Breast epithelium (tissue), 3 donors: ENCODE data around the gene NME7.

Source experiments
- POLR2A ChIP-seq: fragments of 450-650 bp; IDR thresholded peaks from one replicate; pipeline ENCODE4 v1.6.1; 2016; ENCODE audit warnings: antibody characterized with exemption, mild to moderate bottlenecking, moderate library complexity
- POLR2AphosphoS5 ChIP-seq, 3 donors: sonication (generic); formaldehyde crosslinking; IDR thresholded peaks; one replicate each; pipeline ENCODE4 v1.6.1; 2017; ENCODE audit warnings: antibody characterized with exemption in 3 of 3
- TF ChIP-seq, protein P1 (sequence below), 3 donors: fragments of 450-650 bp; IDR thresholded peaks; one replicate each; pipeline ENCODE4 v1.5.1; 2016 to 2017; ENCODE audit warnings: antibody characterized with exemption in 3 of 3, mild to moderate bottlenecking in 3 of 3, moderate library complexity in 3 of 3

DNA sequence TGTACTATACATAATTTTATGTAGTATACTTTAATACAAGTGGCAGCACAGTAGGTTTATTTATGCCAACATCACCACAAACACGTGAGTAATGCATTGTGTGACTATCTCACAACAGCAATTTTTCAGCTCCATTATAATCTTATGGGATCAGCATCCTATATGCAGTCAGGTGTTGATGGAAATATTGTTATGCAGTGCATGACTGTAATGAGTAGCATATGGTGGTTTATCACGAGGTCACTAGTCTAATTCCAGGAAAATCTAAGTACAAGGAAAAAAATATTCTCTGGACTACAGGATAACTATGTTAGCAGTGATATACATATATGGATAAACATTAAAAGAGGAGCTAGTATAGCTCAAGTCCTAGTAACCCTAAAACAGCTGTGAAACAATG is 192.1 kb downstream of the NME7 start:
- TF ChIP-seq POLR2A, result no peak
- TF ChIP-seq, protein P1, sequence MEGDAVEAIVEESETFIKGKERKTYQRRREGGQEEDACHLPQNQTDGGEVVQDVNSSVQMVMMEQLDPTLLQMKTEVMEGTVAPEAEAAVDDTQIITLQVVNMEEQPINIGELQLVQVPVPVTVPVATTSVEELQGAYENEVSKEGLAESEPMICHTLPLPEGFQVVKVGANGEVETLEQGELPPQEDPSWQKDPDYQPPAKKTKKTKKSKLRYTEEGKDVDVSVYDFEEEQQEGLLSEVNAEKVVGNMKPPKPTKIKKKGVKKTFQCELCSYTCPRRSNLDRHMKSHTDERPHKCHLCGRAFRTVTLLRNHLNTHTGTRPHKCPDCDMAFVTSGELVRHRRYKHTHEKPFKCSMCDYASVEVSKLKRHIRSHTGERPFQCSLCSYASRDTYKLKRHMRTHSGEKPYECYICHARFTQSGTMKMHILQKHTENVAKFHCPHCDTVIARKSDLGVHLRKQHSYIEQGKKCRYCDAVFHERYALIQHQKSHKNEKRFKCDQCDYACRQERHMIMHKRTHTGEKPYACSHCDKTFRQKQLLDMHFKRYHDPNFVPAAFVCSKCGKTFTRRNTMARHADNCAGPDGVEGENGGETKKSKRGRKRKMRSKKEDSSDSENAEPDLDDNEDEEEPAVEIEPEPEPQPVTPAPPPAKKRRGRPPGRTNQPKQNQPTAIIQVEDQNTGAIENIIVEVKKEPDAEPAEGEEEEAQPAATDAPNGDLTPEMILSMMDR (IDR thresholded peaks at IDR 0.05), result no peak
- no peak for TF ChIP-seq POLR2AphosphoS5 (IDR thresholded peaks at IDR 0.05)
